ELF-1 (cell line): Measurements from ENCODE around the gene IL2RA.
"Not testable (repeated sequence)": the region's sequence is repeated elsewhere in the genome, so short reads cannot be mapped to it uniquely, and the experiment has no call there.

ENCODE experiments used
- DNase-seq: peaks from one replicate; pipeline ENCODE4 v3.0.0-alpha.2; 2016; ENCODE audit warnings: low read depth, low spot score

Gene IL2RA

GRCh38 chr10:6014241-6014761 lies 47.9 kb downstream of the IL2RA start:
- DNase-seq: peak; percentile 47

GRCh38 chr10:6013413-6014192 lies 48.6 kb downstream of the IL2RA start:
- no peak for DNase-seq

GRCh38 chr10:6012121-6012905 lies 49.9 kb downstream of the IL2RA start:
- no peak for DNase-seq

GRCh38 chr10:6011558-6011957 lies 50.6 kb downstream of the IL2RA start:
- DNase-seq: no peak

- DNase-seq: no peak
Observed at GRCh38 chr10:6010569-6010968, 51.6 kb downstream of the IL2RA start.

GRCh38 chr10:6009961-6010360 lies 52.2 kb downstream of the IL2RA start:
- no peak for DNase-seq

GRCh38 chr10:6009150-6009549 lies 53.0 kb downstream of the IL2RA start:
- no peak for DNase-seq

GRCh38 chr10:6008497-6009142 lies 53.5 kb downstream of the IL2RA start:
- no peak for DNase-seq

- no peak for DNase-seq
Observed at GRCh38 chr10:6006991-6007390, 55.2 kb downstream of the IL2RA start.

- no peak for DNase-seq
Observed at GRCh38 chr10:6006546-6006945, 55.6 kb downstream of the IL2RA start.

- DNase-seq: no peak
Observed at GRCh38 chr10:6005856-6006395, 56.2 kb downstream of the IL2RA start.

GRCh38 chr10:6005161-6005804 lies 56.9 kb downstream of the IL2RA start:
- DNase-seq: not testable (repeated sequence)

- DNase-seq: no peak
Observed at GRCh38 chr10:6002809-6003510, 59.2 kb downstream of the IL2RA start.

- no peak for DNase-seq
Observed at GRCh38 chr10:5999440-6000165, 62.6 kb downstream of the IL2RA start.

- peak; percentile 37 for DNase-seq
Observed at GRCh38 chr10:5996696-5997095, 65.5 kb downstream of the IL2RA start.

GRCh38 chr10:5992398-5992797 lies 69.8 kb downstream of the IL2RA start:
- no peak for DNase-seq

GRCh38 chr10:5991708-5992107 lies 70.5 kb downstream of the IL2RA start:
- no peak for DNase-seq

GRCh38 chr10:5989756-5990155 lies 72.4 kb downstream of the IL2RA start:
- DNase-seq: no peak

- no peak for DNase-seq
Observed at GRCh38 chr10:5988336-5988920, 73.7 kb downstream of the IL2RA start.

- DNase-seq: no peak
Observed at GRCh38 chr10:5987747-5988146, 74.4 kb downstream of the IL2RA start.
